K562 (cell line): ENCODE measurements around the gene ILK. TPM values are rescaled to one million over a fixed set of nuclear protein-coding genes. Genes with fewer than 3 reads are reported as not detected.

Experiments used
- ARNT ChIP-seq, 2 experiments: fragments of 450-650 bp; IDR thresholded peaks; 2 replicates each; pipeline ENCODE4 v1.6.1; 2016; ENCODE audit warnings: mild to moderate bottlenecking in 1 of 2
- GATAD2B ChIP-seq: fragments of 450-650 bp; IDR thresholded peaks from 2 replicates; pipeline ENCODE4 v1.6.1; 2017; ENCODE audit warnings: mild to moderate bottlenecking, borderline replicate concordance
- PCBP2 ChIP-seq: fragments of 200-400 bp; formaldehyde crosslinking; IDR thresholded peaks from 2 replicates; pipeline ENCODE4 v1.6.1; 2018; ENCODE audit warnings: low read length, low read depth, mild to moderate bottlenecking, moderate library complexity; ENCODE audit not compliant: poor library complexity, severe bottlenecking
- PHF21A ChIP-seq: fragments of 450-650 bp; IDR thresholded peaks from 2 replicates; pipeline ENCODE4 v1.6.1; 2017; ENCODE audit warnings: low read depth, borderline replicate concordance
- PYGO2 ChIP-seq: fragments of 450-650 bp; IDR thresholded peaks from 2 replicates; pipeline ENCODE4 v1.6.1; 2016; ENCODE audit warnings: mild to moderate bottlenecking, missing genetic modification characterization, moderate library complexity, missing compliant biosample characterization
- SMARCE1 ChIP-seq: fragments of 450-650 bp; IDR thresholded peaks from 2 replicates; pipeline ENCODE4 v1.7.1; 2016; ENCODE audit warnings: mild to moderate bottlenecking
- ZNF444 ChIP-seq: fragments of 250-450 bp; sonication (Bioruptor Pico); IDR thresholded peaks from 2 replicates; pipeline ENCODE4 v1.4.0; 2020; ENCODE audit warnings: mild to moderate bottlenecking, moderate library complexity
- polyA plus RNA-seq, 8 experiments: library from polyadenylated mRNA; depleted of rRNA in 4 of 8; stranded (reverse) in 5 of 8; unstranded in 3 of 8; fragments of >200 nt; fragmentation: Nextera tagmentation in 2 of 8; fragmentation: Illumina TruSeq in 1 of 8; extraction: Ambion mirVana in 2 of 8; extraction: Trizol in 1 of 8; gene quantifications; 2 replicates each; pipeline versions ENCODE4 v1.2.1 to v1.2.3, GENCODE V29; 2011 to 2014; ENCODE audit warnings: inconsistent platforms in 1 of 8, missing spikeins in 1 of 8
- total RNA-seq, 7 experiments: library from RNA; depleted of rRNA in 6 of 7; stranded (reverse); fragments of >200 nt in 6 of 7; fragmentation: Illumina TruSeq in 2 of 7; extraction: Trizol in 2 of 7; gene quantifications; 2 replicates each; pipeline versions ENCODE4 v1.2.1 to v1.2.3, GENCODE V29; 2011 to 2021; ENCODE audit warnings: low replicate concordance in 1 of 7
- TF ChIP-seq, protein P1 (sequence below): sonication (generic); formaldehyde crosslinking; IDR thresholded peaks from 2 replicates; pipeline ENCODE4 v1.8.0; 2023; ENCODE audit warnings: missing genetic modification reagents, mild to moderate bottlenecking, borderline replicate concordance
- TF ChIP-seq, protein P2 (sequence below), 2 experiments: fragments of 450-650 bp; IDR thresholded peaks; 2 replicates each; pipeline ENCODE4 v1.6.1; 2016; ENCODE audit warnings: mild to moderate bottlenecking in 2 of 2, borderline replicate concordance in 1 of 2, low read depth in 1 of 2, moderate library complexity in 1 of 2
- TF ChIP-seq, protein P3 (sequence below), 2 experiments: fragments of 450-650 bp; conservative IDR thresholded peaks; 2 replicates each; pipeline ENCODE4 v1.6.1; 2017; ENCODE audit warnings: mild to moderate bottlenecking in 2 of 2, moderate library complexity in 2 of 2

The ILK gene
- total and polyA plus RNA-seq, 9 of the 15 experiments (the other 6 are each of a cell fraction or from before 2014, with no cell fraction given): 43.3 to 95.9 (median 58.9) TPM

DNA sequence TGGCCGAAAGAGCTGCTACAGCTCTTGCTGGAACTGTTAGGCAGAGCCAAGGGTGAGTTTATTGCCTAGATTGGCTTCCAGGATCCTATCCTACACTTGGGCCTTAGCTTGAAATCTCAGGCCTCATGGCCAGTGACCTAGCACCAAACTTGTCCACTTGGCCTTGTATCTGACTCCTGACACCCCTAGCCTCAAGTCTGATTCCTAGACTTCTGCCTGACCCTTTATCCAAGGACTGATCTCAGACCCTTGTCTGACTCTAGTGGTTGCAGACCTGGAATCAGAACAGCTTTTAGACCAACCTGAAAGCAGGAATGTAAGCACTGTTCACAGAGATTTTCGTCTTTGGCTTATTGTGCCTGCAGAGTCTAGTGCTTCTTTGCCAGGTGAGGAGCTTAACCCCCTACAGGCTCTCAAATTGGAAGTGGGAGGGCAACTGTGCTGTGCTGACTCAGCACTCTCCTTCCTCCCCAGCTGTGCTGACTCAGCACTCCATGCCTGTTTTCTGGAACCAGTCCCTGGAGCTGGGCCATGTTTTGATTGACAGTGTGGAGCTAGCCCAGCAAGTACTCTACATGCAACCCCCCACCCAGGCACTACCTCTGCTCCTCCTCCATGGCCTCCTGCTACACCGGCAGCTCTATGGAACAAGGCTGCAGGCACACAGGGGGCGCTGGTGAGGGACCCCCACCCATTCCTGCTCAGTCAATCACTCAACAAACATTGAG is 35.2 kb upstream of the ILK start (continued):
- TF ChIP-seq, protein P1, sequence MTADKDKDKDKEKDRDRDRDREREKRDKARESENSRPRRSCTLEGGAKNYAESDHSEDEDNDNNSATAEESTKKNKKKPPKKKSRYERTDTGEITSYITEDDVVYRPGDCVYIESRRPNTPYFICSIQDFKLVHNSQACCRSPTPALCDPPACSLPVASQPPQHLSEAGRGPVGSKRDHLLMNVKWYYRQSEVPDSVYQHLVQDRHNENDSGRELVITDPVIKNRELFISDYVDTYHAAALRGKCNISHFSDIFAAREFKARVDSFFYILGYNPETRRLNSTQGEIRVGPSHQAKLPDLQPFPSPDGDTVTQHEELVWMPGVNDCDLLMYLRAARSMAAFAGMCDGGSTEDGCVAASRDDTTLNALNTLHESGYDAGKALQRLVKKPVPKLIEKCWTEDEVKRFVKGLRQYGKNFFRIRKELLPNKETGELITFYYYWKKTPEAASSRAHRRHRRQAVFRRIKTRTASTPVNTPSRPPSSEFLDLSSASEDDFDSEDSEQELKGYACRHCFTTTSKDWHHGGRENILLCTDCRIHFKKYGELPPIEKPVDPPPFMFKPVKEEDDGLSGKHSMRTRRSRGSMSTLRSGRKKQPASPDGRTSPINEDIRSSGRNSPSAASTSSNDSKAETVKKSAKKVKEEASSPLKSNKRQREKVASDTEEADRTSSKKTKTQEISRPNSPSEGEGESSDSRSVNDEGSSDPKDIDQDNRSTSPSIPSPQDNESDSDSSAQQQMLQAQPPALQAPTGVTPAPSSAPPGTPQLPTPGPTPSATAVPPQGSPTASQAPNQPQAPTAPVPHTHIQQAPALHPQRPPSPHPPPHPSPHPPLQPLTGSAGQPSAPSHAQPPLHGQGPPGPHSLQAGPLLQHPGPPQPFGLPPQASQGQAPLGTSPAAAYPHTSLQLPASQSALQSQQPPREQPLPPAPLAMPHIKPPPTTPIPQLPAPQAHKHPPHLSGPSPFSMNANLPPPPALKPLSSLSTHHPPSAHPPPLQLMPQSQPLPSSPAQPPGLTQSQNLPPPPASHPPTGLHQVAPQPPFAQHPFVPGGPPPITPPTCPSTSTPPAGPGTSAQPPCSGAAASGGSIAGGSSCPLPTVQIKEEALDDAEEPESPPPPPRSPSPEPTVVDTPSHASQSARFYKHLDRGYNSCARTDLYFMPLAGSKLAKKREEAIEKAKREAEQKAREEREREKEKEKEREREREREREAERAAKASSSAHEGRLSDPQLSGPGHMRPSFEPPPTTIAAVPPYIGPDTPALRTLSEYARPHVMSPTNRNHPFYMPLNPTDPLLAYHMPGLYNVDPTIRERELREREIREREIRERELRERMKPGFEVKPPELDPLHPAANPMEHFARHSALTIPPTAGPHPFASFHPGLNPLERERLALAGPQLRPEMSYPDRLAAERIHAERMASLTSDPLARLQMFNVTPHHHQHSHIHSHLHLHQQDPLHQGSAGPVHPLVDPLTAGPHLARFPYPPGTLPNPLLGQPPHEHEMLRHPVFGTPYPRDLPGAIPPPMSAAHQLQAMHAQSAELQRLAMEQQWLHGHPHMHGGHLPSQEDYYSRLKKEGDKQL (CRISPR knock-in tag): no peak
- TF ChIP-seq, protein P2, sequence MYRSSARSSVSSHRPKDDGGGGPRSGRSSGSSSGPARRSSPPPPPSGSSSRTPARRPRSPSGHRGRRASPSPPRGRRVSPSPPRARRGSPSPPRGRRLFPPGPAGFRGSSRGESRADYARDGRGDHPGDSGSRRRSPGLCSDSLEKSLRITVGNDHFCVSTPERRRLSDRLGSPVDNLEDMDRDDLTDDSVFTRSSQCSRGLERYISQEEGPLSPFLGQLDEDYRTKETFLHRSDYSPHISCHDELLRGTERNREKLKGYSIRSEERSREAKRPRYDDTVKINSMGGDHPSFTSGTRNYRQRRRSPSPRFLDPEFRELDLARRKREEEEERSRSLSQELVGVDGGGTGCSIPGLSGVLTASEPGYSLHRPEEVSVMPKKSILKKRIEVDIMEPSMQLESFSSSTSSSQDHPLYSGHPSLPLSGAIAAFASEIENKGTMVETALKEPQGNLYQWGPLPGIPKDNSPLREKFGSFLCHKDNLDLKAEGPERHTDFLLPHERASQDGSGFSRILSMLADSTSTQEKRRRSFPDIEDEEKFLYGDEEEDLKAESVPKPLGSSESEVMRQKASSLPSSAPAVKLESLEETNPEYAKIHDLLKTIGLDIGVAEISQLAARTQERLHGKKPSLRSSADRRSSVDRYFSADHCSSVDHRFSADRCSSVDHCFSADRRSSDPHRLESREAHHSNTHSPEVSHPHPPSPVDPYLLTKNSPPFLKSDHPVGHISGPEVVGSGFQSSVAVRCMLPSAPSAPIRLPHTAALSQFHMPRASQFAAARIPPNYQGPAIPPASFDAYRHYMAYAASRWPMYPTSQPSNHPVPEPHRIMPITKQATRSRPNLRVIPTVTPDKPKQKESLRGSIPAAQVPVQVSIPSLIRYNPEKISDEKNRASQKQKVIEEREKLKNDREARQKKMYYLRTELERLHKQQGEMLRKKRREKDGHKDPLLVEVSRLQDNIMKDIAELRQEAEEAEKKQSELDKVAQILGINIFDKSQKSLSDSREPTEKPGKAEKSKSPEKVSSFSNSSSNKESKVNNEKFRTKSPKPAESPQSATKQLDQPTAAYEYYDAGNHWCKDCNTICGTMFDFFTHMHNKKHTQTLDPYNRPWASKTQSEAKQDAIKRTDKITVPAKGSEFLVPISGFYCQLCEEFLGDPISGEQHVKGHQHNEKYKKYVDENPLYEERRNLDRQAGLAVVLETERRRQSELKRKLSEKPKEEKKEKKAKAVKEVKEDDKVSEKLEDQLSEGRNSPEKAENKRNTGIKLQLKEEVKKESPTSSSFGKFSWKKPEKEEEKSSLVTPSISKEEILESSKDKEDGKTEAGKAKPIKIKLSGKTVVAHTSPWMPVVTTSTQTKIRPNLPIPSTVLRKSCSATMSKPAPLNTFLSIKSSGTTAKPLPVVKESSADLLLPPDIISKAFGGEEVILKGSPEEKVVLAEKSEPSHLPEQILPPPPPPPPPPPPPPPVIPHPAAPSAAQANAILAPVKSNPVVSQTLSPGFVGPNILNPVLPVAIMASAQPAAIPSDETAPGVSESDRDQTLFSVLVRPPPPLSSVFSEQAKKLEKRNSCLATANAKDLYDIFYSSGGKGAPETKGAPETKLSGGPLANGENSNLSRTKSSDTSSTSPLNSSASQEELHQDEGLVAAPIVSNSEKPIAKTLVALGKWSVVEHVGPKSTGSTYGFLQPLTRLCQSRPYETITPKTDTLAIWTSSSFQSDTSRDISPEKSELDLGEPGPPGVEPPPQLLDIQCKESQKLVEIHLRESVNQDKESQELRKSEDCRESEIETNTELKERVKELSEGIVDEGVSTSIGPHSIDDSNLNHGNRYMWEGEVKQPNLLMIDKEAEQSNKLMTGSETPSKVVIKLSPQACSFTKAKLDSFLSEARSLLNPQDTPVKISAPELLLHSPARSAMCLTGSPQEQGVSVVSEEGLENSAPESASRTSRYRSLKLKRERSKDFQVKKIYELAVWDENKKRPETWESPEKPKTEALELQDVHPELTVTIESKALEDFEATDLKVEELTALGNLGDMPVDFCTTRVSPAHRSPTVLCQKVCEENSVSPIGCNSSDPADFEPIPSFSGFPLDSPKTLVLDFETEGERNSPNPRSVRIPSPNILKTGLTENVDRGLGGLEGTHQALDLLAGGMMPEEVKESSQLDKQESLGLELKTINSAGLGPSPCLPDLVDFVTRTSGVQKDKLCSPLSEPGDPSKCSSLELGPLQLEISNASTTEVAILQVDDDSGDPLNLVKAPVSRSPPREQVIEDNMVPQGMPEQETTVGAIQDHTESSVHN (IDR thresholded peaks at IDR 0.05; ENCODE audit: borderline replicate concordance in 1 of 2, low read depth in 1 of 2): peak in 1 of 2 experiments; percentile 97; a peak in 2 of 4 replicates
- no peak for TF ChIP-seq PHF21A
- TF ChIP-seq GATAD2B: peak; percentile 59; the same call in 1 of the 2 replicates
- TF ChIP-seq, protein P3, sequence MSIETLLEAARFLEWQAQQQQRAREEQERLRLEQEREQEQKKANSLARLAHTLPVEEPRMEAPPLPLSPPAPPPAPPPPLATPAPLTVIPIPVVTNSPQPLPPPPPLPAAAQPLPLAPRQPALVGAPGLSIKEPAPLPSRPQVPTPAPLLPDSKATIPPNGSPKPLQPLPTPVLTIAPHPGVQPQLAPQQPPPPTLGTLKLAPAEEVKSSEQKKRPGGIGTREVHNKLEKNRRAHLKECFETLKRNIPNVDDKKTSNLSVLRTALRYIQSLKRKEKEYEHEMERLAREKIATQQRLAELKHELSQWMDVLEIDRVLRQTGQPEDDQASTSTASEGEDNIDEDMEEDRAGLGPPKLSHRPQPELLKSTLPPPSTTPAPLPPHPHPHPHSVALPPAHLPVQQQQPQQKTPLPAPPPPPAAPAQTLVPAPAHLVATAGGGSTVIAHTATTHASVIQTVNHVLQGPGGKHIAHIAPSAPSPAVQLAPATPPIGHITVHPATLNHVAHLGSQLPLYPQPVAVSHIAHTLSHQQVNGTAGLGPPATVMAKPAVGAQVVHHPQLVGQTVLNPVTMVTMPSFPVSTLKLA (conservative IDR thresholded peaks at IDR 0.05): peak; percentile 44 to 76; a peak in 3 of 4 replicates
- TF ChIP-seq ARNT (IDR thresholded peaks at IDR 0.05): peak in 1 of 2 experiments; percentile 53; a peak in 1 of 4 replicates
- no peak for TF ChIP-seq PYGO2
- TF ChIP-seq ZNF444 (CRISPR knock-in tag): no peak
- peak; percentile 88 for TF ChIP-seq SMARCE1
- no peak for TF ChIP-seq PCBP2
